GM21447 (cell line): ENCODE results near the gene AMBRA1.
A peak's percentile ranks its signal among the peaks of the same experiment; 100 is the strongest.
"Not testable (repeated sequence)": the region's sequence is repeated elsewhere in the genome, so short reads cannot be mapped to it uniquely, and the experiment has no call there.

Experiments used
- ATAC-seq: cut with Tn5 transposase; IDR thresholded peaks from one replicate; pipeline ENCODE4 v1.9.1; 2021; ENCODE audit not compliant: unreplicated experiment

AMBRA1 gene

GRCh38 chr11:46534711-46535110 is 59.1 kb downstream of the AMBRA1 start:
- no peak for ATAC-seq

GRCh38 chr11:46533396-46534100 is 60.3 kb downstream of the AMBRA1 start:
- ATAC-seq: no peak

- ATAC-seq: no peak
Measured at GRCh38 chr11:46529928-46530574, 63.8 kb downstream of the AMBRA1 start.

- ATAC-seq: peak; percentile 87
Measured at GRCh38 chr11:46529095-46529905, 64.5 kb downstream of the AMBRA1 start.

GRCh38 chr11:46528445-46529094 is 65.3 kb downstream of the AMBRA1 start:
- no peak for ATAC-seq

GRCh38 chr11:46527591-46528130 is 66.2 kb downstream of the AMBRA1 start:
- ATAC-seq: no peak

GRCh38 chr11:46526216-46527215 is 67.3 kb downstream of the AMBRA1 start:
- ATAC-seq: no peak

GRCh38 chr11:46524201-46524770 is 69.5 kb downstream of the AMBRA1 start:
- ATAC-seq: no peak

- no peak for ATAC-seq
Measured at GRCh38 chr11:46523290-46523689, 70.5 kb downstream of the AMBRA1 start.

- no peak for ATAC-seq
Measured at GRCh38 chr11:46522682-46523281, 71.0 kb downstream of the AMBRA1 start.

GRCh38 chr11:46521961-46522681 is 71.7 kb downstream of the AMBRA1 start:
- no peak for ATAC-seq

- ATAC-seq: no peak
Measured at GRCh38 chr11:46520971-46521745, 72.7 kb downstream of the AMBRA1 start.

GRCh38 chr11:46519351-46519750 is 74.5 kb downstream of the AMBRA1 start:
- ATAC-seq: no peak

GRCh38 chr11:46518928-46519327 is 74.9 kb downstream of the AMBRA1 start:
- ATAC-seq: not testable (repeated sequence)

- no peak for ATAC-seq
Measured at GRCh38 chr11:46514370-46514769, 79.5 kb downstream of the AMBRA1 start.

GRCh38 chr11:46513934-46514342 is 79.9 kb downstream of the AMBRA1 start:
- ATAC-seq: no peak

GRCh38 chr11:46512261-46512881 is 81.5 kb downstream of the AMBRA1 start:
- no peak for ATAC-seq
